A549 (cell line): ENCODE results near the gene MXD4. TPM values are rescaled to one million over a fixed set of nuclear protein-coding genes. Genes with fewer than 3 reads are reported as not detected.

Experiments
- ATAC-seq, 2 experiments: fragments of 200-7000 bp in 1 of 2; fragments of >200 bp in 1 of 2; cut with Nextera tagmentation in 1 of 2; cut with Tn5 transposase in 1 of 2; 3 replicates each; pipeline versions ENCODE4 v1.8.0 to v1.9.1; 2018 to 2020; ENCODE audit warnings: mild to moderate bottlenecking in 1 of 2, moderate library complexity in 1 of 2
- CTCF ChIA-PET: fragments of 300-600 bp; sonication (Branson Sonifier 250); formaldehyde crosslinking; extraction: SDS; loops from one replicate; lab custom pipeline; 2021; ENCODE audit warnings: antibody characterized with exemption, inconsistent platforms; lab: Yijun Ruan, JAX
- POLR2A ChIA-PET: fragments of 350-600 bp; formaldehyde crosslinking; extraction: SDS; loops from one replicate; lab custom pipeline; 2021; ENCODE audit warnings: antibody characterized with exemption, inconsistent platforms; lab: Yijun Ruan, JAX
- DNase-seq, 2 experiments: peaks; one replicate each; pipeline versions ENCODE4 v3.0.0 to v3.0.0-alpha.2; 2011 to 2016; ENCODE audit warnings: low read depth in 1 of 2, low spot score in 1 of 2
- FAIRE-seq: peaks from 2 replicates; lab custom pipeline; 2011; peaks lifted over from hg19 to GRCh38; lab: Jason Lieb, UNC
- H3K27ac ChIP-seq, 2 experiments: fragments of >200 bp; sonication (Bioruptor Twin); formaldehyde crosslinking; 3 replicates each; pipeline ENCODE4 v1.5.1; 2016 to 2017
- H3K4me1 ChIP-seq: fragments of >200 bp; sonication (Bioruptor Twin); formaldehyde crosslinking; 3 replicates; pipeline ENCODE4 v1.6.1; 2016
- H3K4me2 ChIP-seq: fragments of >200 bp; sonication (Bioruptor Twin); formaldehyde crosslinking; 3 replicates; pipeline ENCODE4 v1.6.1; 2016
- H3K4me3 ChIP-seq: fragments of >200 bp; sonication (Bioruptor Twin); formaldehyde crosslinking; 3 replicates; pipeline ENCODE4 v1.5.1; 2016
- H3K9me3 ChIP-seq: fragments of >200 bp; sonication (Bioruptor Twin); formaldehyde crosslinking; 3 replicates; pipeline ENCODE4 v1.6.1; 2016
- BCL3 ChIP-seq: fragments of >200 bp; sonication (Bioruptor Twin); formaldehyde crosslinking; IDR thresholded peaks from 3 replicates; pipeline ENCODE4 v1.6.1; 2016
- CEBPB ChIP-seq, 2 experiments: fragments of >200 bp in 1 of 2; sonication (Bioruptor Twin) in 1 of 2; formaldehyde crosslinking in 1 of 2; IDR thresholded peaks; 2 replicates each; pipeline ENCODE4 v1.6.1; 2012 to 2016
- NPAS2 ChIP-seq: fragments of 250-450 bp; sonication (Bioruptor Pico); IDR thresholded peaks from 2 replicates; pipeline ENCODE4 v1.8.0; 2022; ENCODE audit warnings: mild to moderate bottlenecking, moderate library complexity, borderline replicate concordance
- NR3C1 ChIP-seq: fragments of >200 bp; sonication (Bioruptor Twin); formaldehyde crosslinking; IDR thresholded peaks from 3 replicates; pipeline ENCODE4 v1.6.1; 2017
- POLR2A ChIP-seq: IDR thresholded peaks from 2 replicates; pipeline ENCODE4 v1.6.1; 2012; ENCODE audit warnings: mild to moderate bottlenecking, low read length
- POLR2AphosphoS2 ChIP-seq: conservative IDR thresholded peaks from 2 replicates; pipeline ENCODE4 v1.6.1; 2012; ENCODE audit warnings: low read length, improper control_type of control experiment, inconsistent platforms
- RAD21 ChIP-seq, 2 experiments: fragments of >200 bp in 1 of 2; sonication (Bioruptor Twin) in 1 of 2; formaldehyde crosslinking in 1 of 2; IDR thresholded peaks in 1 of 2; conservative IDR thresholded peaks in 1 of 2; 2 replicates in 1 of 2; 3 replicates in 1 of 2; pipeline ENCODE4 v1.6.1; 2012 to 2018; ENCODE audit warnings: inconsistent platforms in 1 of 2
- RARB ChIP-seq: fragments of 250-450 bp; sonication (Bioruptor Pico); IDR thresholded peaks from 2 replicates; pipeline ENCODE4 v1.8.0; 2021; ENCODE audit warnings: mild to moderate bottlenecking, moderate library complexity
- RFX5 ChIP-seq: fragments of 450-650 bp; IDR thresholded peaks from 2 replicates; pipeline ENCODE4 v1.7.1; 2014; ENCODE audit warnings: antibody characterized with exemption, mild to moderate bottlenecking, moderate library complexity
- RNF2 ChIP-seq: fragments of 200-600 bp; sonication (generic); IDR thresholded peaks from 2 replicates; pipeline ENCODE4 v1.6.1; 2016; ENCODE audit warnings: low read depth, mild to moderate bottlenecking, antibody characterized with exemption, moderate library complexity, borderline replicate concordance
- SMC3 ChIP-seq: fragments of >200 bp; sonication (Bioruptor Twin); formaldehyde crosslinking; IDR thresholded peaks from 3 replicates; pipeline ENCODE4 v1.6.1; 2018; ENCODE audit warnings: inconsistent platforms
- TFCP2L1 ChIP-seq: fragments of 250-450 bp; sonication (Bioruptor Pico); IDR thresholded peaks from 2 replicates; pipeline ENCODE4 v1.5.0; 2021; ENCODE audit warnings: mild to moderate bottlenecking
- ZNF302 ChIP-seq: fragments of 250-450 bp; sonication (Bioruptor Pico); IDR thresholded peaks from 2 replicates; pipeline ENCODE4 v1.9.0; 2021; ENCODE audit warnings: inconsistent platforms, mild to moderate bottlenecking, moderate library complexity
- WGBS: methylation state at CpG from one replicate; pipeline ENCODE4 v1.1.6; 2017; ENCODE audit errors: missing lambda C conversion rate; 5-methylcytosine and 5-hydroxymethylcytosine counted together
- polyA plus RNA-seq, 4 experiments: library from polyadenylated mRNA; depleted of rRNA in 3 of 4; stranded (reverse); fragments of >200 nt; fragmentation: RNase III in 1 of 4; extraction: RNeasy Plus Mini Kit Qiagen cat#74134 plus additional on column Dnase treatment in 1 of 4; gene quantifications; 2 replicates in 3 of 4; 3 replicates in 1 of 4; pipeline ENCODE4 v1.2.3, GENCODE V29; 2011 to 2017
- TF ChIP-seq, protein P1 (sequence below): fragments of >200 bp; sonication (Bioruptor Twin); formaldehyde crosslinking; IDR thresholded peaks from 3 replicates; pipeline ENCODE4 v1.5.1; 2016
- TF ChIP-seq, protein P2 (sequence below): fragments of >200 bp; sonication (Bioruptor Twin); formaldehyde crosslinking; IDR thresholded peaks from 2 replicates; pipeline ENCODE4 v1.6.1; 2016
- TF ChIP-seq, protein P3 (sequence below): fragments of 250-450 bp; sonication (Bioruptor Pico); IDR thresholded peaks from 2 replicates; pipeline ENCODE4 v1.5.0; 2021; ENCODE audit warnings: mild to moderate bottlenecking, moderate library complexity, borderline replicate concordance
- TF ChIP-seq, protein P4 (sequence below): fragments of 200-600 bp; sonication (generic); IDR thresholded peaks from 2 replicates; pipeline ENCODE4 v1.6.1; 2016; ENCODE audit warnings: antibody characterized with exemption, mild to moderate bottlenecking, moderate library complexity

MXD4 gene
- polyA plus RNA-seq, 2 of the 4 experiments (the other 2 are of a cell fraction) = 10.8 to 18.5 TPM

DNA sequence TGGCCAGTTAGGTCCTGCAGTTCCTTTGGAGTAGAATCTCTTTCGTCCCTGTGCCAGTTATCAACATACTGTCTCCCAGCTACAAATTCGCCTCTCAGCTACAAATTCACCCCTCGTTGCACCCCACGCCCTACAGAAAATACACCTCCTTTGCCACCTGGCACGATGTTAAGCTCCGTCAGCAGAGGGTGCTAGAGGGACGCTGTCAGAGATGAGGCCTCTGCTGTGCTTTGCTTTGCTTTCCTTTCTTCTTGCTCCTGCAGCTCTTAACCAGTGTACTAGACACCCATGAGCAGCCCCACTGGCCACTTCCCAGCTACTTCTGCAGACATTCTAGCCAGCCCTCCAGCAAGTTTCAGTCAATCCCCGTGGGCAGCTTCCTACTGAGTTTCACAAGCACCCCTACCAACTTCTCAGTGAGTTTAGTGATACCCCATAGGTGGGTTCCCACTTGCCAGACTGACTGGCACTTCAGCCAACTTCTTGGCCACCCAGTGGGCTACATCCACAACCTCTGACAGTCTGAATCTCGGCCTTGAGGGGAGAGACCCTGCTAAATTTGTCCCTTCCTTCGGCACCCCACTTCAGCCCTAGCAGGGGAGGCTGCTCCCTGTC lies 41.8 kb downstream of the MXD4 start:
- H3K9me3 ChIP-seq = no peaks in the 10 kb centered on the region
- no peak overlapping the region for H3K4me3 ChIP-seq
- ATAC-seq (peak; percentile 93 to 97), DNase-seq (peak; percentile 45 to 56), FAIRE-seq (no peak)
- no peak overlapping the region for H3K4me2 ChIP-seq
- TF ChIP-seq RAD21 (conservative IDR thresholded peaks at IDR 0.05 in 1 of 2, IDR thresholded peaks at IDR 0.05 in 1 of 2) (peak; percentile 80 to 85), SMC3 (peak; percentile 61), RFX5 (no peak)
- TF ChIP-seq, protein P1, sequence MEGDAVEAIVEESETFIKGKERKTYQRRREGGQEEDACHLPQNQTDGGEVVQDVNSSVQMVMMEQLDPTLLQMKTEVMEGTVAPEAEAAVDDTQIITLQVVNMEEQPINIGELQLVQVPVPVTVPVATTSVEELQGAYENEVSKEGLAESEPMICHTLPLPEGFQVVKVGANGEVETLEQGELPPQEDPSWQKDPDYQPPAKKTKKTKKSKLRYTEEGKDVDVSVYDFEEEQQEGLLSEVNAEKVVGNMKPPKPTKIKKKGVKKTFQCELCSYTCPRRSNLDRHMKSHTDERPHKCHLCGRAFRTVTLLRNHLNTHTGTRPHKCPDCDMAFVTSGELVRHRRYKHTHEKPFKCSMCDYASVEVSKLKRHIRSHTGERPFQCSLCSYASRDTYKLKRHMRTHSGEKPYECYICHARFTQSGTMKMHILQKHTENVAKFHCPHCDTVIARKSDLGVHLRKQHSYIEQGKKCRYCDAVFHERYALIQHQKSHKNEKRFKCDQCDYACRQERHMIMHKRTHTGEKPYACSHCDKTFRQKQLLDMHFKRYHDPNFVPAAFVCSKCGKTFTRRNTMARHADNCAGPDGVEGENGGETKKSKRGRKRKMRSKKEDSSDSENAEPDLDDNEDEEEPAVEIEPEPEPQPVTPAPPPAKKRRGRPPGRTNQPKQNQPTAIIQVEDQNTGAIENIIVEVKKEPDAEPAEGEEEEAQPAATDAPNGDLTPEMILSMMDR = peak; percentile 72
- ChIA-PET CTCF (interaction anchor here (0.6 to 4.9 kb wide), 33 partner anchors 8 to 466 kb away, joined by 3 to 43 read pairs (median 4); partner anchors contain the start of genes HAUS3 and POLN), POLR2A (no interaction called here)
- no peak overlapping the region for H3K27ac ChIP-seq
- 11% methylated on average over 10 of the region's 10 CpGs for WGBS
- H3K4me1 ChIP-seq = 0 out of 3 replicates have a peak, but pooled peaks cover 3% of the 10 kb centered on the region

DNA sequence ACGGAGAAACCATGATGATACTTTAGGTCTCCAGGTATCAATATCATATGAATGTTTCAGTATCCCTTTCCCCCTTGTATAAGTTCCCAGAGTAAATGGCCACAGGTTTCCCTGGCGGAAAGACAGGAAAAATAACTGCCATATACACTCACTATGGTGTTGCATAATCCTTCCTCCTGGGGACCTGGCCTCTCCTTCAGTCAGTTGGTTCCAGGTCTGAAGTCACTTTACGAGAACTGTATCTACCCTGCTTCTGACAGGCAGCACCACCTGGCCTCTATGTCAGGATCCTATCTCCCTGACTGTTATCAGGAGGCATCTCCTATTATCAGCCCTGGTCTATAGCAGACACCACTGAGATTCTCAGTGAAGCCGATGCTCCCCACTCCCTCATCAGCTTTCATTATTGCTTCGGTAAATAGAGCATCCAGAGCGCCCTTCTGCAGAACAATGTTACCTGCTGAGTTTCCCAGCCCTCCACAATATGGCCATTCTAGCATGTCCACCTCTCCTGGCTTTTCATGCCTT lies 42.6 kb downstream of the MXD4 start:
- TF ChIP-seq, protein P2, sequence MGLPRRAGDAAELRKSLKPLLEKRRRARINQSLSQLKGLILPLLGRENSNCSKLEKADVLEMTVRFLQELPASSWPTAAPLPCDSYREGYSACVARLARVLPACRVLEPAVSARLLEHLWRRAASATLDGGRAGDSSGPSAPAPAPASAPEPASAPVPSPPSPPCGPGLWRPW = no peak
- TF ChIP-seq, protein P3, sequence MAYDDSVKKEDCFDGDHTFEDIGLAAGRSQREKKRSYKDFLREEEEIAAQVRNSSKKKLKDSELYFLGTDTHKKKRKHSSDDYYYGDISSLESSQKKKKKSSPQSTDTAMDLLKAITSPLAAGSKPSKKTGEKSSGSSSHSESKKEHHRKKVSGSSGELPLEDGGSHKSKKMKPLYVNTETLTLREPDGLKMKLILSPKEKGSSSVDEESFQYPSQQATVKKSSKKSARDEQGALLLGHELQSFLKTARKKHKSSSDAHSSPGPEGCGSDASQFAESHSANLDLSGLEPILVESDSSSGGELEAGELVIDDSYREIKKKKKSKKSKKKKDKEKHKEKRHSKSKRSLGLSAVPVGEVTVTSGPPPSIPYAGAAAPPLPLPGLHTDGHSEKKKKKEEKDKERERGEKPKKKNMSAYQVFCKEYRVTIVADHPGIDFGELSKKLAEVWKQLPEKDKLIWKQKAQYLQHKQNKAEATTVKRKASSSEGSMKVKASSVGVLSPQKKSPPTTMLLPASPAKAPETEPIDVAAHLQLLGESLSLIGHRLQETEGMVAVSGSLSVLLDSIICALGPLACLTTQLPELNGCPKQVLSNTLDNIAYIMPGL (CRISPR knock-in tag) = no peak
- TF ChIP-seq NPAS2 (no peak), CEBPB (IDR thresholded peaks at IDR 0.05) (no peak), NR3C1 (no peak), RNF2 (no peak), RARB (CRISPR knock-in tag) (no peak), ZNF302 (no peak), BCL3 (no peak), POLR2A (no peak), POLR2AphosphoS2 (no peak), TFCP2L1 (no peak)
- TF ChIP-seq, protein P4, sequence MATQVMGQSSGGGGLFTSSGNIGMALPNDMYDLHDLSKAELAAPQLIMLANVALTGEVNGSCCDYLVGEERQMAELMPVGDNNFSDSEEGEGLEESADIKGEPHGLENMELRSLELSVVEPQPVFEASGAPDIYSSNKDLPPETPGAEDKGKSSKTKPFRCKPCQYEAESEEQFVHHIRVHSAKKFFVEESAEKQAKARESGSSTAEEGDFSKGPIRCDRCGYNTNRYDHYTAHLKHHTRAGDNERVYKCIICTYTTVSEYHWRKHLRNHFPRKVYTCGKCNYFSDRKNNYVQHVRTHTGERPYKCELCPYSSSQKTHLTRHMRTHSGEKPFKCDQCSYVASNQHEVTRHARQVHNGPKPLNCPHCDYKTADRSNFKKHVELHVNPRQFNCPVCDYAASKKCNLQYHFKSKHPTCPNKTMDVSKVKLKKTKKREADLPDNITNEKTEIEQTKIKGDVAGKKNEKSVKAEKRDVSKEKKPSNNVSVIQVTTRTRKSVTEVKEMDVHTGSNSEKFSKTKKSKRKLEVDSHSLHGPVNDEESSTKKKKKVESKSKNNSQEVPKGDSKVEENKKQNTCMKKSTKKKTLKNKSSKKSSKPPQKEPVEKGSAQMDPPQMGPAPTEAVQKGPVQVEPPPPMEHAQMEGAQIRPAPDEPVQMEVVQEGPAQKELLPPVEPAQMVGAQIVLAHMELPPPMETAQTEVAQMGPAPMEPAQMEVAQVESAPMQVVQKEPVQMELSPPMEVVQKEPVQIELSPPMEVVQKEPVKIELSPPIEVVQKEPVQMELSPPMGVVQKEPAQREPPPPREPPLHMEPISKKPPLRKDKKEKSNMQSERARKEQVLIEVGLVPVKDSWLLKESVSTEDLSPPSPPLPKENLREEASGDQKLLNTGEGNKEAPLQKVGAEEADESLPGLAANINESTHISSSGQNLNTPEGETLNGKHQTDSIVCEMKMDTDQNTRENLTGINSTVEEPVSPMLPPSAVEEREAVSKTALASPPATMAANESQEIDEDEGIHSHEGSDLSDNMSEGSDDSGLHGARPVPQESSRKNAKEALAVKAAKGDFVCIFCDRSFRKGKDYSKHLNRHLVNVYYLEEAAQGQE = no peak
- FAIRE-seq = no peak
- 93% methylated on average over 6 of the region's 6 CpGs for WGBS
- Histone ChIP-seq H3K9me3 (no peaks in the 10 kb centered on the region), H3K4me2 (no peak overlapping the region), H3K4me3 (no peak overlapping the region), H3K4me1 (0 out of 3 replicates have a peak, but pooled peaks cover 3% of the 10 kb centered on the region), H3K27ac (no peak overlapping the region)
- POLR2A ChIA-PET = no interaction called here
- CTCF ChIA-PET = interaction anchor here (0.6 to 4.9 kb wide), 26 partner anchors 9 to 467 kb away, joined by 3 to 43 read pairs (median 4); partner anchors contain the start of genes HAUS3 and POLN
- no peak for DNase-seq
- ATAC-seq = no peak
